H1 (cell line): ENCODE measurements around the gene SH3RF2. TPM values are rescaled to one million over a fixed set of nuclear protein-coding genes. Genes with fewer than 3 reads are reported as not detected.

ENCODE experiments used
- CBX5 ChIP-seq: fragments of 300-800, 300-1000 bp; sonication (generic); IDR thresholded peaks from 2 replicates; pipeline ENCODE4 v1.7.1; 2016; ENCODE audit warnings: antibody characterized with exemption, low read length, low read depth
- CEBPB ChIP-seq: IDR thresholded peaks from 2 replicates; pipeline ENCODE4 v1.6.1; 2012; ENCODE audit warnings: low read depth, low read length
- CHD1 ChIP-seq: IDR thresholded peaks from 2 replicates; pipeline ENCODE4 v1.6.1; 2012; ENCODE audit warnings: low read depth, low read length, improper control_type of control experiment
- RFX5 ChIP-seq: IDR thresholded peaks from 2 replicates; pipeline ENCODE4 v1.6.1; 2011; ENCODE audit warnings: low read depth, low read length, improper control_type of control experiment, borderline replicate concordance
- SIN3A ChIP-seq, 2 experiments: IDR thresholded peaks in 1 of 2; conservative IDR thresholded peaks in 1 of 2; 2 replicates each; pipeline ENCODE4 v1.6.1; 2011 to 2012; ENCODE audit warnings: low read length in 2 of 2, improper control_type of control experiment in 1 of 2, low read depth in 1 of 2, mild to moderate bottlenecking in 1 of 2
- SIRT6 ChIP-seq: IDR thresholded peaks from one replicate; pipeline ENCODE4 v1.7.1; 2012; ENCODE audit warnings: low read length, inconsistent platforms
- SP1 ChIP-seq: IDR thresholded peaks from 2 replicates; pipeline ENCODE4 v1.6.1; 2011; ENCODE audit warnings: low read depth, low read length
- polyA plus RNA-seq, 7 experiments: library from polyadenylated mRNA; depleted of rRNA in 3 of 7; stranded (reverse) in 5 of 7; unstranded in 2 of 7; fragments of >200 nt in 5 of 7; fragments of 200-250 nt in 2 of 7; gene quantifications; 1 replicate in 5 of 7; 2 replicates in 1 of 7; 4 replicates in 1 of 7; pipeline versions ENCODE4 v1.2.1 to v1.2.3, GENCODE V29; 2011 to 2013; ENCODE audit warnings: missing spikeins in 2 of 7, mixed read lengths in 2 of 7
- total RNA-seq: library from RNA; stranded (reverse); fragmentation: NEBNext Ultra II Directional; extraction: Animal tissue kit (Norgen Biotek cat#: 25700); gene quantifications from 2 replicates; pipeline ENCODE4 v1.2.1, GENCODE V29; 2021
- TF ChIP-seq, protein P1 (sequence below): fragments of 300-600 bp; sonication (generic); IDR thresholded peaks from 2 replicates; pipeline ENCODE4 v1.7.1; 2012; ENCODE audit warnings: low read length, moderate library complexity, mild to moderate bottlenecking, inconsistent platforms; ENCODE audit not compliant: insufficient replicate concordance

Gene SH3RF2
- total and polyA plus RNA-seq, 2 of the 8 experiments (the other 6 are each of a cell fraction or from before 2014, with no cell fraction given): 0.80 to 0.95 TPM

DNA sequence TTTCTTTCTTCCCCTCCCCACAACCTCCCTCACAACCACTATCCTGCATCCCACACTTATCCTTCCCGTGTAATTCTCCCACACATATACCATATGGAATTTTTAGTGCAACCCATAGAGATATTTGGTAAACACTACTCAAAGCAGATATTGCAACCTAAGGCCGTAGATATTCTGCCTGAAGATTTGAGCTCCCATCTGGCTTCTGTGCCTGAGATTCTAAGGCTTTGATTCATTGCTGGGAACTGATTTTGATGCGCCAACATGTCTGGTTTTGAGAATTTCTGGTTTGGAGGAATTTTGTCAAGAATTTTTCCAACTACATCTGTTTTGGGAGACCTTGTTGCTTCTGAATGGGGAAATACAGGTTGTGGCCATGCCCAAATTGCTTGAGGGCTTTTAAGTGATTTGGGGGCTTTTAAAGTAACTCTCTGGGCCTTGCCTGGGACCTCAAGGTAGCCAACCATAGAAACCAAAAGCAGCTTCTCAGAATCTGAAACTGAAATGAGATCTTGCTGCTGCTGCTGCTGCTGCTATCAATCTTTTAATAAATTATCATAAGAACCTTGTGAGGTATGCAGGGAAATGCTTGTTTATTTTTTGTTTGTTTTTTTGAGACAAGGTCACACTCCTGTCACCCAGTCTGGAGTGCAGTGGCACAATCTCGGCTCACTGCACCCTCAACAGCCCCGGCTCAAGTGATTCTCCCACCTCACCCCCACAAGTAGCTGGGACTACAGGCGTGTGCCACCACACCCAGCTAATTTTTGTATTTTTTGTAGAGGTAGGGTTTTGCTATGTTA, 132.8 kb downstream of the SH3RF2 start (continued):
- TF ChIP-seq, protein P1, sequence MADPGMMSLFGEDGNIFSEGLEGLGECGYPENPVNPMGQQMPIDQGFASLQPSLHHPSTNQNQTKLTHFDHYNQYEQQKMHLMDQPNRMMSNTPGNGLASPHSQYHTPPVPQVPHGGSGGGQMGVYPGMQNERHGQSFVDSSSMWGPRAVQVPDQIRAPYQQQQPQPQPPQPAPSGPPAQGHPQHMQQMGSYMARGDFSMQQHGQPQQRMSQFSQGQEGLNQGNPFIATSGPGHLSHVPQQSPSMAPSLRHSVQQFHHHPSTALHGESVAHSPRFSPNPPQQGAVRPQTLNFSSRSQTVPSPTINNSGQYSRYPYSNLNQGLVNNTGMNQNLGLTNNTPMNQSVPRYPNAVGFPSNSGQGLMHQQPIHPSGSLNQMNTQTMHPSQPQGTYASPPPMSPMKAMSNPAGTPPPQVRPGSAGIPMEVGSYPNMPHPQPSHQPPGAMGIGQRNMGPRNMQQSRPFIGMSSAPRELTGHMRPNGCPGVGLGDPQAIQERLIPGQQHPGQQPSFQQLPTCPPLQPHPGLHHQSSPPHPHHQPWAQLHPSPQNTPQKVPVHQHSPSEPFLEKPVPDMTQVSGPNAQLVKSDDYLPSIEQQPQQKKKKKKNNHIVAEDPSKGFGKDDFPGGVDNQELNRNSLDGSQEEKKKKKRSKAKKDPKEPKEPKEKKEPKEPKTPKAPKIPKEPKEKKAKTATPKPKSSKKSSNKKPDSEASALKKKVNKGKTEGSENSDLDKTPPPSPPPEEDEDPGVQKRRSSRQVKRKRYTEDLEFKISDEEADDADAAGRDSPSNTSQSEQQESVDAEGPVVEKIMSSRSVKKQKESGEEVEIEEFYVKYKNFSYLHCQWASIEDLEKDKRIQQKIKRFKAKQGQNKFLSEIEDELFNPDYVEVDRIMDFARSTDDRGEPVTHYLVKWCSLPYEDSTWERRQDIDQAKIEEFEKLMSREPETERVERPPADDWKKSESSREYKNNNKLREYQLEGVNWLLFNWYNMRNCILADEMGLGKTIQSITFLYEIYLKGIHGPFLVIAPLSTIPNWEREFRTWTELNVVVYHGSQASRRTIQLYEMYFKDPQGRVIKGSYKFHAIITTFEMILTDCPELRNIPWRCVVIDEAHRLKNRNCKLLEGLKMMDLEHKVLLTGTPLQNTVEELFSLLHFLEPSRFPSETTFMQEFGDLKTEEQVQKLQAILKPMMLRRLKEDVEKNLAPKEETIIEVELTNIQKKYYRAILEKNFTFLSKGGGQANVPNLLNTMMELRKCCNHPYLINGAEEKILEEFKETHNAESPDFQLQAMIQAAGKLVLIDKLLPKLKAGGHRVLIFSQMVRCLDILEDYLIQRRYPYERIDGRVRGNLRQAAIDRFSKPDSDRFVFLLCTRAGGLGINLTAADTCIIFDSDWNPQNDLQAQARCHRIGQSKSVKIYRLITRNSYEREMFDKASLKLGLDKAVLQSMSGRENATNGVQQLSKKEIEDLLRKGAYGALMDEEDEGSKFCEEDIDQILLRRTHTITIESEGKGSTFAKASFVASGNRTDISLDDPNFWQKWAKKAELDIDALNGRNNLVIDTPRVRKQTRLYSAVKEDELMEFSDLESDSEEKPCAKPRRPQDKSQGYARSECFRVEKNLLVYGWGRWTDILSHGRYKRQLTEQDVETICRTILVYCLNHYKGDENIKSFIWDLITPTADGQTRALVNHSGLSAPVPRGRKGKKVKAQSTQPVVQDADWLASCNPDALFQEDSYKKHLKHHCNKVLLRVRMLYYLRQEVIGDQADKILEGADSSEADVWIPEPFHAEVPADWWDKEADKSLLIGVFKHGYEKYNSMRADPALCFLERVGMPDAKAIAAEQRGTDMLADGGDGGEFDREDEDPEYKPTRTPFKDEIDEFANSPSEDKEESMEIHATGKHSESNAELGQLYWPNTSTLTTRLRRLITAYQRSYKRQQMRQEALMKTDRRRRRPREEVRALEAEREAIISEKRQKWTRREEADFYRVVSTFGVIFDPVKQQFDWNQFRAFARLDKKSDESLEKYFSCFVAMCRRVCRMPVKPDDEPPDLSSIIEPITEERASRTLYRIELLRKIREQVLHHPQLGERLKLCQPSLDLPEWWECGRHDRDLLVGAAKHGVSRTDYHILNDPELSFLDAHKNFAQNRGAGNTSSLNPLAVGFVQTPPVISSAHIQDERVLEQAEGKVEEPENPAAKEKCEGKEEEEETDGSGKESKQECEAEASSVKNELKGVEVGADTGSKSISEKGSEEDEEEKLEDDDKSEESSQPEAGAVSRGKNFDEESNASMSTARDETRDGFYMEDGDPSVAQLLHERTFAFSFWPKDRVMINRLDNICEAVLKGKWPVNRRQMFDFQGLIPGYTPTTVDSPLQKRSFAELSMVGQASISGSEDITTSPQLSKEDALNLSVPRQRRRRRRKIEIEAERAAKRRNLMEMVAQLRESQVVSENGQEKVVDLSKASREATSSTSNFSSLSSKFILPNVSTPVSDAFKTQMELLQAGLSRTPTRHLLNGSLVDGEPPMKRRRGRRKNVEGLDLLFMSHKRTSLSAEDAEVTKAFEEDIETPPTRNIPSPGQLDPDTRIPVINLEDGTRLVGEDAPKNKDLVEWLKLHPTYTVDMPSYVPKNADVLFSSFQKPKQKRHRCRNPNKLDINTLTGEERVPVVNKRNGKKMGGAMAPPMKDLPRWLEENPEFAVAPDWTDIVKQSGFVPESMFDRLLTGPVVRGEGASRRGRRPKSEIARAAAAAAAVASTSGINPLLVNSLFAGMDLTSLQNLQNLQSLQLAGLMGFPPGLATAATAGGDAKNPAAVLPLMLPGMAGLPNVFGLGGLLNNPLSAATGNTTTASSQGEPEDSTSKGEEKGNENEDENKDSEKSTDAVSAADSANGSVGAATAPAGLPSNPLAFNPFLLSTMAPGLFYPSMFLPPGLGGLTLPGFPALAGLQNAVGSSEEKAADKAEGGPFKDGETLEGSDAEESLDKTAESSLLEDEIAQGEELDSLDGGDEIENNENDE: no peak
- TF ChIP-seq CBX5 (no peak), SIRT6 (no peak), CHD1 (no peak), SP1 (no peak), SIN3A (conservative IDR thresholded peaks at IDR 0.05 in 1 of 2, IDR thresholded peaks at IDR 0.05 in 1 of 2; ENCODE audit: low read depth in 1 of 2, low read length in 2 of 2) (no peak), CEBPB (no peak), RFX5 (no peak)
